HepG2 (cell line): ENCODE results near the gene CFAP54. TPM values are rescaled to one million over a fixed set of nuclear protein-coding genes. Genes with fewer than 3 reads are reported as not detected.

Source experiments
- ATAC-seq: fragments of 200-7000 bp; cut with Tn5 transposase; 3 replicates; pipeline ENCODE4 v1.9.1; 2020; ENCODE audit warnings: mild to moderate bottlenecking, moderate library complexity
- BruUV-seq: library from RNA; stranded (reverse); fragments of 400-500 nt; replicated peaks from 2 replicates; lab custom pipeline; 2021; lab: Mats Ljungman, UMichigan
- CTCF ChIA-PET: fragments of 300-600 bp; formaldehyde crosslinking; extraction: SDS; loops from one replicate; lab custom pipeline; 2021; ENCODE audit warnings: low total read pairs, inconsistent platforms, low intra/inter-chr PET ratio; lab: Yijun Ruan, JAX
- POLR2A ChIA-PET: fragments of 350-600 bp; sonication (Branson Sonifier 250); formaldehyde crosslinking; loops from one replicate; lab custom pipeline; 2020; ENCODE audit warnings: antibody characterized with exemption, inconsistent platforms; lab: Yijun Ruan, JAX
- DNase-seq: peaks from one replicate; pipeline ENCODE4 v3.0.0-alpha.2; 2015; ENCODE audit warnings: low spot score
- FAIRE-seq: peaks from 3 replicates; lab custom pipeline; 2011; peaks lifted over from hg19 to GRCh38; lab: Jason Lieb, UNC
- H2AFZ ChIP-seq: one replicate; pipeline ENCODE4 v1.6.1; 2011; ENCODE audit warnings: low read length, inconsistent platforms
- H3K27ac ChIP-seq: fragments of 300-600 bp; 3 replicates; pipeline ENCODE4 v1.8.0; 2011; ENCODE audit warnings: mixed run types, mild to moderate bottlenecking, mixed read lengths, low read length, inconsistent platforms; ENCODE audit not compliant: insufficient read depth; ENCODE audit errors: extremely low read length
- H3K27me3 ChIP-seq, 2 experiments: fragments of 200-600 bp in 1 of 2; 2 replicates in 1 of 2; 3 replicates in 1 of 2; pipeline versions ENCODE4 v1.6.0 to v1.8.0; 2011; ENCODE audit warnings: low read length in 2 of 2, mild to moderate bottlenecking in 2 of 2, moderate library complexity in 2 of 2, inconsistent platforms in 1 of 2; ENCODE audit not compliant: insufficient read depth in 2 of 2, control insufficient read depth in 1 of 2
- H3K36me3 ChIP-seq, 2 experiments: fragments of 200-600 bp in 1 of 2; replicated peaks in 1 of 2; 2 replicates in 1 of 2; 3 replicates in 1 of 2; pipeline versions ENCODE4 v1.5.1 to v1.8.0; 2011; ENCODE audit warnings: low read length in 2 of 2, inconsistent platforms in 1 of 2; ENCODE audit not compliant: insufficient read depth in 2 of 2, control insufficient read depth in 1 of 2
- H3K4me1 ChIP-seq: 2 replicates; pipeline ENCODE4 v1.5.1; 2012; ENCODE audit warnings: low read length, inconsistent platforms; ENCODE audit not compliant: insufficient read depth
- H3K4me2 ChIP-seq: 2 replicates; pipeline ENCODE4 v1.6.0; 2011; ENCODE audit warnings: low read depth, low read length, inconsistent platforms
- H3K4me3 ChIP-seq, 3 experiments: fragments of 200-600 bp in 1 of 3; sonication (generic), shearing (Covaris generic) in 1 of 3; replicated peaks in 1 of 3; 2 replicates each; pipeline ENCODE4 v1.5.1; 2011 to 2016; ENCODE audit warnings: low read length in 3 of 3, inconsistent platforms in 2 of 3, low read depth in 2 of 3, mild to moderate bottlenecking in 2 of 3, control low read depth in 1 of 3, mixed read lengths in 1 of 3; ENCODE audit not compliant: insufficient read depth in 1 of 3
- H3K79me2 ChIP-seq: one replicate; pipeline ENCODE4 v1.6.1; 2011; ENCODE audit warnings: low read length, inconsistent platforms; ENCODE audit not compliant: insufficient read depth
- H3K9ac ChIP-seq: 2 replicates; pipeline ENCODE4 v1.6.0; 2011; ENCODE audit warnings: mild to moderate bottlenecking, low read depth, low read length, inconsistent platforms; ENCODE audit not compliant: insufficient read depth
- H3K9me3 ChIP-seq: 2 replicates; pipeline ENCODE4 v1.5.1; 2012; ENCODE audit warnings: mild to moderate bottlenecking, low read length
- H4K20me1 ChIP-seq: 2 replicates; pipeline ENCODE4 v1.6.0; 2011; ENCODE audit warnings: inconsistent platforms, mild to moderate bottlenecking, low read length, moderate library complexity; ENCODE audit not compliant: insufficient read depth
- HOXA5 ChIP-seq: sonication (generic); formaldehyde crosslinking; IDR thresholded peaks from 2 replicates; pipeline ENCODE4 v1.4.0; 2020; ENCODE audit warnings: missing genetic modification reagents
- NFE2L2 ChIP-seq: fragments of 150-350 bp; IDR thresholded peaks from 2 replicates; pipeline ENCODE4 v1.6.1; 2014; ENCODE audit warnings: low read length
- NR1H2 ChIP-seq: sonication (generic); formaldehyde crosslinking; IDR thresholded peaks from 2 replicates; pipeline ENCODE4 v1.8.1; 2022; ENCODE audit warnings: low read depth, missing genetic modification reagents, borderline replicate concordance
- RFX1 ChIP-seq: fragments of 450-650 bp; IDR thresholded peaks from 2 replicates; pipeline ENCODE4 v1.6.1; 2017
- ZNF331 ChIP-seq: sonication (generic); formaldehyde crosslinking; IDR thresholded peaks from 2 replicates; pipeline ENCODE4 v1.4.0; 2020; ENCODE audit warnings: missing genetic modification reagents
- ZNF557 ChIP-seq: sonication (generic); formaldehyde crosslinking; IDR thresholded peaks from 2 replicates; pipeline ENCODE4 v1.4.0; 2020; ENCODE audit warnings: missing genetic modification reagents
- ZNF558 ChIP-seq: sonication (generic); formaldehyde crosslinking; IDR thresholded peaks from 2 replicates; pipeline ENCODE4 v1.9.0; 2022; ENCODE audit warnings: mild to moderate bottlenecking, missing genetic modification reagents, borderline replicate concordance
- WGBS: methylation state at CpG from one replicate; pipeline ENCODE4 v1.1.6; 2017; ENCODE audit warnings: low lambda C conversion rate; 5-methylcytosine and 5-hydroxymethylcytosine counted together
- in situ Hi-C: cut with HindIII; loops from 2 replicates; pipeline ENCODE4 v1.10.0; 2017; ENCODE audit warnings: low pct_unique_long_range_greater_than_20kb; ENCODE audit not compliant: extremely low pct_ligation_motif_present
- intact Hi-C: fragments of 100-400 bp; cut with micrococcal nuclease; formaldehyde crosslinking; loops from one replicate; pipeline ENCODE4 v1.10.0; 2022; ENCODE audit not compliant: unreplicated experiment
- polyA plus RNA-seq, 8 experiments: library from polyadenylated mRNA; depleted of rRNA in 3 of 8; stranded (reverse) in 7 of 8; unstranded in 1 of 8; fragments of >200 nt; fragmentation: Illumina TruSeq in 4 of 8; extraction: Trizol in 4 of 8; gene quantifications; 2 replicates each; pipeline versions ENCODE4 v1.2.1 to v1.2.3, GENCODE V29; 2011 to 2016; ENCODE audit warnings: low read depth in 4 of 8, missing spikeins in 1 of 8, mixed read lengths in 1 of 8; ENCODE audit not compliant: insufficient read depth in 1 of 8
- total RNA-seq, 5 experiments: library from RNA; depleted of rRNA; stranded (reverse); fragments of >200 nt; fragmentation: Illumina TruSeq; extraction: Trizol; gene quantifications; 2 replicates each; pipeline ENCODE4 v1.2.3, GENCODE V29; 2016; ENCODE audit warnings: low read depth in 1 of 5
- TF ChIP-seq, protein P1 (sequence below): sonication (generic); formaldehyde crosslinking; IDR thresholded peaks from 2 replicates; pipeline ENCODE4 v1.8.1; 2023; ENCODE audit warnings: mild to moderate bottlenecking, inconsistent platforms, moderate library complexity, missing genetic modification reagents, borderline replicate concordance
- TF ChIP-seq, protein P2 (sequence below): sonication (generic); formaldehyde crosslinking; IDR thresholded peaks from 2 replicates; pipeline ENCODE4 v1.9.0; 2022; ENCODE audit warnings: low read depth, missing genetic modification reagents
- TF ChIP-seq, protein P3 (sequence below): sonication (generic); formaldehyde crosslinking; IDR thresholded peaks from 2 replicates; pipeline ENCODE4 v1.5.0; 2020; ENCODE audit warnings: mild to moderate bottlenecking, low read depth, missing genetic modification reagents, borderline replicate concordance

CFAP54 gene
- total and polyA plus RNA-seq, 2 of the 13 experiments (the other 11 are each of a cell fraction or from before 2014, with no cell fraction given) = not detected

DNA sequence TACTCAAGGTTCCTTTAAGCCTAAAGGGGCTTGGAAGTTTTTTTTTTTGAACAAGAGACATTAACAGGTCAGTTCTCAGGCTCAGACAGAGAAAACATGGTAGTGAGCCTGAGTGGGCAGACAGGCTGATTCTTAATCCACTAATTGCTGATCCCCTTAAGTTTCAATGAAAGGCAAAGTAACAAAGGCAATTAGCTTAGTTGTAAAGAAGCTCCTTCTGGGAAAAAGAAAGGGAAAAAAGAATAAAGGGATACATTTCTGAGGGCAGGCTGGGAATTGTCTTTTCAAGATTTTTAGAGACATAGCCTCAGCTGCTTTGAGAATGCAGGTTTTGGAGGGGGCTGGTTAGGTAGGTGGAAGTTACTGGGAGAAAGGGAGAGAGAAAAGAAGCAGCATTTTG is 133.8 kb downstream of the CFAP54 start (continued):
- TF ChIP-seq, protein P1, sequence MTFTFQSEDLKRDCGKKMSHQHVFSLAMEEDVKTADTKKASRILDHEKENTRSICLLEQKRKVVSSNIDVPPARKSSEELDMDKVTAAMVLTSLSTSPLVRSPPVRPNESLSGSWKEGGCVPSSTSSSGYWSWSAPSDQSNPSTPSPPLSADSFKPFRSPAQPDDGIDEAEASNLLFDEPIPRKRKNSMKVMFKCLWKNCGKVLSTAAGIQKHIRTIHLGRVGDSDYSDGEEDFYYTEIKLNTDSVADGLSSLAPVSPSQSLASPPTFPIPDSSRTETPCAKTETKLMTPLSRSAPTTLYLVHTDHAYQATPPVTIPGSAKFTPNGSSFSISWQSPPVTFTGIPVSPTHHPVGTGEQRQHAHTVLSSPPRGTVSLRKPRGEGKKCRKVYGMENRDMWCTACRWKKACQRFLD (CRISPR knock-in tag) = no peak
- TF ChIP-seq ZNF331 (CRISPR knock-in tag) = no peak
- TF ChIP-seq, protein P2, sequence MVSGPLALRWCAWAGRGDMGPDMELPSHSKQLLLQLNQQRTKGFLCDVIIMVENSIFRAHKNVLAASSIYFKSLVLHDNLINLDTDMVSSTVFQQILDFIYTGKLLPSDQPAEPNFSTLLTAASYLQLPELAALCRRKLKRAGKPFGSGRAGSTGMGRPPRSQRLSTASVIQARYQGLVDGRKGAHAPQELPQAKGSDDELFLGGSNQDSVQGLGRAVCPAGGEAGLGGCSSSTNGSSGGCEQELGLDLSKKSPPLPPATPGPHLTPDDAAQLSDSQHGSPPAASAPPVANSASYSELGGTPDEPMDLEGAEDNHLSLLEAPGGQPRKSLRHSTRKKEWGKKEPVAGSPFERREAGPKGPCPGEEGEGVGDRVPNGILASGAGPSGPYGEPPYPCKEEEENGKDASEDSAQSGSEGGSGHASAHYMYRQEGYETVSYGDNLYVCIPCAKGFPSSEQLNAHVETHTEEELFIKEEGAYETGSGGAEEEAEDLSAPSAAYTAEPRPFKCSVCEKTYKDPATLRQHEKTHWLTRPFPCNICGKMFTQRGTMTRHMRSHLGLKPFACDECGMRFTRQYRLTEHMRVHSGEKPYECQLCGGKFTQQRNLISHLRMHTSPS = no peak
- no peak for TF ChIP-seq HOXA5 (CRISPR knock-in tag)
- TF ChIP-seq ZNF557 (CRISPR knock-in tag) = no peak
- no peak for TF ChIP-seq ZNF558 (CRISPR knock-in tag)

DNA sequence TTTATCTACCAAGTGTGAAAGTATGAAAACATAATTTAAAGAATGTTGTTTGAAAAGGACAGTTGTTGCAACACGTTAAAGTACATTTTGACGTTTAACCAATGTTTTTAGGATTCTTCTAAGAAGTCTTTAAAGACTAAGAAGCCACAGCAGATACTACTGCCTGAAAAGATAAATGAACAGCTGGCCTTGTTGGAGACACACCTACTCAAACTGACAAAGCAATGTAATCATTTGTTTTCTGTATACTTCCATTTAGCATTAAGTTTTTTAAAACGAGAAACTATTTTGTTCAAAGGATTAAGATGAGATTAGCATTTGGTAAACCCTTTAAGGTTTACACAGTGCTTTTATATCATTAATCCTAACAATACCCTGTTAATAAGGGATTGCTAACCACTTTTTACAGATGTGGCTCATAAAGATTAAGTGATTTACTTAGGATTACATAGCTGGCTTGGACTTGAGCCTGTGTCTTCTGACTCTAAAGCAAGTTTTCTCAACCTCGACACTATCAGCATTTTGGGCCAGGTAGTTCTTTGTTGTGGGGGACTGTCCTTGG is 134.4 kb downstream of the CFAP54 start:
- intact Hi-C loops (no loop called here), in situ Hi-C loops (no loop called here)
- no peaks in the 10 kb centered on the region for H3K4me1 ChIP-seq
- H4K20me1 ChIP-seq = no peaks in the 10 kb centered on the region
- H3K27me3 ChIP-seq = peaks cover 1 to 2% of the 10 kb centered on the region in 2 experiments; a peak in 2 of 5 replicates
- H3K79me2 ChIP-seq = no peaks in the 10 kb centered on the region
- no peak for ATAC-seq
- DNase-seq = no peak
- H3K4me3 ChIP-seq = no peak overlapping the region
- no peaks in the 10 kb centered on the region for H3K9me3 ChIP-seq
- no peaks in the 10 kb centered on the region for H3K36me3 ChIP-seq
- 3% methylated on average over 4 of the region's 4 CpGs for WGBS
- no peak overlapping the region for H3K4me2 ChIP-seq
- no peak overlapping the region for H2AFZ ChIP-seq
- POLR2A ChIA-PET = no interaction called here
- TF ChIP-seq RFX1 = no peak
- TF ChIP-seq, protein P3, sequence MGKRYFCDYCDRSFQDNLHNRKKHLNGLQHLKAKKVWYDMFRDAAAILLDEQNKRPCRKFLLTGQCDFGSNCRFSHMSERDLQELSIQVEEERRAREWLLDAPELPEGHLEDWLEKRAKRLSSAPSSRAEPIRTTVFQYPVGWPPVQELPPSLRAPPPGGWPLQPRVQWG = no peak
- TF ChIP-seq NFE2L2 = no peak
- no peak for TF ChIP-seq NR1H2
- CTCF ChIA-PET = no interaction called here
- no TSS peak for BruUV-seq
- H3K9ac ChIP-seq = no peak overlapping the region
- no peak overlapping the region for H3K27ac ChIP-seq
- no peak for FAIRE-seq
